ENCODE data around the gene XXYLT1. TPM values are rescaled to one million over a fixed set of nuclear protein-coding genes. Genes with fewer than 3 reads are reported as not detected.

XXYLT1 gene
- total and polyA plus RNA-seq, 9 of the 15 experiments (the other 6 are each of a cell fraction or from before 2014, with no cell fraction given): 1.9 to 18.9 (median 15.0) TPM

GRCh38 chr3:195150181-195151118 is 120.5 kb downstream of the XXYLT1 start (continued):
- TF ChIP-seq ZNF76 (CRISPR knock-in tag; IDR thresholded peaks at IDR 0.05; ENCODE audit: borderline replicate concordance) (peak; percentile 11; the same call in 1 of the 2 replicates), NCOR1 (IDR thresholded peaks at IDR 0.05) (peak; percentile 55; the same call in 1 of the 2 replicates), ATF1 (CRISPR knock-in tag; IDR thresholded peaks at IDR 0.05) (no peak), ATF1 (tag; IDR thresholded peaks at IDR 0.05) (peak; percentile 60), CAMTA2 (CRISPR knock-in tag; conservative IDR thresholded peaks at IDR 0.05) (no peak), JUN (IDR thresholded peaks at IDR 0.05; ENCODE audit: borderline replicate concordance, low read depth, low read length) (no peak; the same call in 1 of the 2 replicates), JUN (CRISPR knock-in tag; IDR thresholded peaks at IDR 0.05; ENCODE audit: borderline replicate concordance) (no peak), ZNF224 (CRISPR knock-in tag; IDR thresholded peaks at IDR 0.05) (no peak), SP1 (CRISPR knock-in tag; IDR thresholded peaks at IDR 0.05) (no peak), MAFG (tag; conservative IDR thresholded peaks at IDR 0.05) (no peak), HLTF (IDR thresholded peaks at IDR 0.05) (peak; percentile 98), ZNF263 (CRISPR knock-in tag; IDR thresholded peaks at IDR 0.05; ENCODE audit: borderline replicate concordance) (no peak), STAG1 (CRISPR knock-in tag; IDR thresholded peaks at IDR 0.05; ENCODE audit: borderline replicate concordance) (no peak), MIER1 (IDR thresholded peaks at IDR 0.05; ENCODE audit: low read depth) (peak; percentile 69; the same call in 1 of the 2 replicates), NFYB (IDR thresholded peaks at IDR 0.05; ENCODE audit: extremely low read depth, insufficient read length) (no peak), POLR3G (IDR thresholded peaks at IDR 0.05; ENCODE audit: extremely low read depth, insufficient read length, insufficient replicate concordance) (no peak), TCFL5 (CRISPR knock-in tag; conservative IDR thresholded peaks at IDR 0.05) (no peak), SFPQ (IDR thresholded peaks at IDR 0.05; ENCODE audit: low read depth, low read length) (no peak), RUNX1 (IDR thresholded peaks at IDR 0.05; ENCODE audit: low read depth) (no peak), EP300 (IDR thresholded peaks at IDR 0.05; ENCODE audit: low read length) (peak; percentile 74; the same call in 1 of the 2 replicates), CHCHD3 (CRISPR knock-in tag; IDR thresholded peaks at IDR 0.05) (no peak), ZFX (CRISPR knock-in tag; IDR thresholded peaks at IDR 0.05) (peak; percentile 66), ZNF444 (CRISPR knock-in tag; IDR thresholded peaks at IDR 0.05) (no peak), BMI1 (IDR thresholded peaks at IDR 0.05; ENCODE audit: low read length) (no peak), ZNF395 (CRISPR knock-in tag; IDR thresholded peaks at IDR 0.05) (peak; percentile 87)
- TF ChIP-seq, protein P1, sequence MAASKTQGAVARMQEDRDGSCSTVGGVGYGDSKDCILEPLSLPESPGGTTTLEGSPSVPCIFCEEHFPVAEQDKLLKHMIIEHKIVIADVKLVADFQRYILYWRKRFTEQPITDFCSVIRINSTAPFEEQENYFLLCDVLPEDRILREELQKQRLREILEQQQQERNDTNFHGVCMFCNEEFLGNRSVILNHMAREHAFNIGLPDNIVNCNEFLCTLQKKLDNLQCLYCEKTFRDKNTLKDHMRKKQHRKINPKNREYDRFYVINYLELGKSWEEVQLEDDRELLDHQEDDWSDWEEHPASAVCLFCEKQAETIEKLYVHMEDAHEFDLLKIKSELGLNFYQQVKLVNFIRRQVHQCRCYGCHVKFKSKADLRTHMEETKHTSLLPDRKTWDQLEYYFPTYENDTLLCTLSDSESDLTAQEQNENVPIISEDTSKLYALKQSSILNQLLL (CRISPR knock-in tag; IDR thresholded peaks at IDR 0.05; ENCODE audit: borderline replicate concordance): no peak

All from K562 (cell line).